HepG2 (cell line): ENCODE data around the gene E2F1. TPM values are rescaled to one million over a fixed set of nuclear protein-coding genes. Genes with fewer than 3 reads are reported as not detected.

ENCODE experiments used
- AGO2 ChIP-seq: fragments of 200-400 bp; formaldehyde crosslinking; optimal IDR thresholded peaks from 2 replicates; pipeline ENCODE3; 2017; ENCODE audit warnings: mild to moderate bottlenecking, low read depth, low read length, moderate library complexity
- HNF4G ChIP-seq, 2 experiments: sonication (generic) in 1 of 2; formaldehyde crosslinking in 1 of 2; IDR thresholded peaks; 2 replicates each; pipeline versions ENCODE4 v1.4.0 to v1.6.1; 2011 to 2020; ENCODE audit warnings: borderline replicate concordance in 2 of 2, low read depth in 2 of 2, mild to moderate bottlenecking in 2 of 2, low read length in 1 of 2, missing genetic modification reagents in 1 of 2, moderate library complexity in 1 of 2
- HNRNPUL1 ChIP-seq: fragments of 200-400 bp; formaldehyde crosslinking; IDR thresholded peaks from 2 replicates; pipeline ENCODE4 v1.6.1; 2017; ENCODE audit warnings: low read depth, mild to moderate bottlenecking, low read length, moderate library complexity
- MAFF ChIP-seq: IDR thresholded peaks from 2 replicates; pipeline ENCODE4 v1.6.1; 2011; ENCODE audit warnings: low read depth, low read length, improper control_type of control experiment
- MTF1 ChIP-seq: sonication (generic); formaldehyde crosslinking; IDR thresholded peaks from 2 replicates; pipeline ENCODE4 v1.5.0; 2020; ENCODE audit warnings: missing genetic modification reagents
- NFYB ChIP-seq: sonication (generic); formaldehyde crosslinking; IDR thresholded peaks from 2 replicates; pipeline ENCODE4 v1.4.0; 2020; ENCODE audit warnings: missing genetic modification reagents
- PAX8 ChIP-seq: sonication (generic); formaldehyde crosslinking; IDR thresholded peaks from 2 replicates; pipeline ENCODE4 v1.8.0; 2022; ENCODE audit warnings: mild to moderate bottlenecking, missing genetic modification reagents, borderline replicate concordance
- SMAD3 ChIP-seq: sonication (generic); formaldehyde crosslinking; IDR thresholded peaks from 2 replicates; pipeline ENCODE4 v1.4.0; 2020; ENCODE audit warnings: missing genetic modification reagents
- ZNF205 ChIP-seq: IDR thresholded peaks from 2 replicates; pipeline ENCODE4 v1.6.1; 2018; ENCODE audit warnings: missing biosample characterization, missing genetic modification reagents
- ZNF296 ChIP-seq: sonication (generic); formaldehyde crosslinking; conservative IDR thresholded peaks from 2 replicates; pipeline ENCODE4 v1.5.0; 2020; ENCODE audit warnings: mild to moderate bottlenecking, missing genetic modification reagents
- ZNF501 ChIP-seq: sonication (generic); formaldehyde crosslinking; IDR thresholded peaks from 2 replicates; pipeline ENCODE4 v1.5.1; 2020; ENCODE audit warnings: mild to moderate bottlenecking, moderate library complexity, missing genetic modification reagents
- ZNF605 ChIP-seq: sonication (generic); formaldehyde crosslinking; IDR thresholded peaks from 2 replicates; pipeline ENCODE4 v1.8.0; 2022; ENCODE audit warnings: mild to moderate bottlenecking, missing genetic modification reagents
- polyA plus RNA-seq, 8 experiments: library from polyadenylated mRNA; depleted of rRNA in 3 of 8; stranded (reverse) in 7 of 8; unstranded in 1 of 8; fragments of >200 nt; fragmentation: Illumina TruSeq in 4 of 8; extraction: Trizol in 4 of 8; gene quantifications; 2 replicates each; pipeline versions ENCODE4 v1.2.1 to v1.2.3, GENCODE V29; 2011 to 2016; ENCODE audit warnings: low read depth in 4 of 8, missing spikeins in 1 of 8, mixed read lengths in 1 of 8; ENCODE audit not compliant: insufficient read depth in 1 of 8
- total RNA-seq, 5 experiments: library from RNA; depleted of rRNA; stranded (reverse); fragments of >200 nt; fragmentation: Illumina TruSeq; extraction: Trizol; gene quantifications; 2 replicates each; pipeline ENCODE4 v1.2.3, GENCODE V29; 2016; ENCODE audit warnings: low read depth in 1 of 5
- TF ChIP-seq, protein P1 (sequence below): sonication (generic); formaldehyde crosslinking; IDR thresholded peaks from 2 replicates; pipeline ENCODE4 v1.5.1; 2020; ENCODE audit warnings: missing genetic modification reagents, mild to moderate bottlenecking, borderline replicate concordance
- TF ChIP-seq, protein P2 (sequence below): sonication (generic); formaldehyde crosslinking; IDR thresholded peaks from 2 replicates; pipeline ENCODE4 v1.4.0; 2020; ENCODE audit warnings: missing genetic modification reagents
- TF ChIP-seq, protein P3 (sequence below): sonication (generic); formaldehyde crosslinking; IDR thresholded peaks from 2 replicates; pipeline ENCODE4 v1.4.0; 2020; ENCODE audit warnings: mild to moderate bottlenecking, missing genetic modification reagents, borderline replicate concordance
- TF ChIP-seq, protein P4 (sequence below): sonication (generic); formaldehyde crosslinking; conservative IDR thresholded peaks from 2 replicates; pipeline ENCODE4 v1.8.1; 2023; ENCODE audit warnings: missing genetic modification reagents
- TF ChIP-seq, protein P5 (sequence below): IDR thresholded peaks from 2 replicates; pipeline ENCODE4 v1.6.1; 2016; ENCODE audit warnings: control low read depth

E2F1 gene
- total and polyA plus RNA-seq, 2 of the 13 experiments (the other 11 are each of a cell fraction or from before 2014, with no cell fraction given), result 25.5 to 39.4 TPM

DNA sequence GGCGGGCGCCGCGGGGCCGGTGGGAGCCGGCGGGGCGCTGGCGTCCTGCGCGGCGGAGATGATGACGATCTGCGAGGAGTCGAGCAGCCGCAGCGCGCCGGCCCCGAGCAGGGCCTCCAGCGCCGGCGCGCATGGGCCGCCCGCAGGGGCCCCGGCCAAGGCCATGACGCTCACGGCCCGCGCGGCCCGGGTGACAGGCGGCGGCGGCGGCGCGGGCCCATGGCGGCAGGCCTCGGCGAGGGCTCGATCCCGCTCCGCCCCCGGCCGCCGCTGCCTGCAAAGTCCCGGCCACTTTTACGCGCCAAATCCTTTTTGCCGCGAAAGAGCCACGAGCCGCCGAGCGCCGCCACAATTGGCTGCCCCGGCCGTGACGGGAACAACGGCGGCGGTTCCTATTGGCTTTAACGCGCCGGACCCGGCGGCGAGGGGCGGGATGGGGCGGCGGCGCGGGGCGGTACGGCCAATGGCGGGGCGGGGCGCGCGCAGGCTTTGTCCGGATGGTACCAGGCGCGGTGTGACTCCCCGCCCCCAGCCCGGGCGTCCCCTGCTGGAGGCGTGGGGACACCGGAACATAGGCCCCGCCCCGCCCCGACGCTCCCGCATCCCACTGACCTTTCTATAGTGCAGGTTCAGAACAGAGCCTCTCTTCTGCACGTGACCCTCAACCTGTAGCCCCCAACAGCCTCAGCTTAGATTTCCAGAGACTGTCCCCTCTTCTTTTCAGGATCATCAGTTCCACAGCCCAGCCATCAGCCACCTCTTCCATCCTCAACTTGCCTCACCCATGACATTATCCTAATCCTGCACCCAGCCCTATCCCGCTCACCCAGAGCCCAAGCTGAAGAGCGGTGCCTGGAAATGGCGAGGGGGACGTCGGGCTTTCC, at the start of gene E2F1 (continued):
- TF ChIP-seq, protein P1, sequence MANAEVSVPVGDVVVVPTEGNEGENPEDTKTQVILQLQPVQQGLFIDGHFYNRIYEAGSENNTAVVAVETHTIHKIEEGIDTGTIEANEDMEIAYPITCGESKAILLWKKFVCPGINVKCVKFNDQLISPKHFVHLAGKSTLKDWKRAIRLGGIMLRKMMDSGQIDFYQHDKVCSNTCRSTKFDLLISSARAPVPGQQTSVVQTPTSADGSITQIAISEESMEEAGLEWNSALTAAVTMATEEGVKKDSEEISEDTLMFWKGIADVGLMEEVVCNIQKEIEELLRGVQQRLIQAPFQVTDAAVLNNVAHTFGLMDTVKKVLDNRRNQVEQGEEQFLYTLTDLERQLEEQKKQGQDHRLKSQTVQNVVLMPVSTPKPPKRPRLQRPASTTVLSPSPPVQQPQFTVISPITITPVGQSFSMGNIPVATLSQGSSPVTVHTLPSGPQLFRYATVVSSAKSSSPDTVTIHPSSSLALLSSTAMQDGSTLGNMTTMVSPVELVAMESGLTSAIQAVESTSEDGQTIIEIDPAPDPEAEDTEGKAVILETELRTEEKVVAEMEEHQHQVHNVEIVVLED (CRISPR knock-in tag), result peak; percentile 66
- TF ChIP-seq, protein P2, sequence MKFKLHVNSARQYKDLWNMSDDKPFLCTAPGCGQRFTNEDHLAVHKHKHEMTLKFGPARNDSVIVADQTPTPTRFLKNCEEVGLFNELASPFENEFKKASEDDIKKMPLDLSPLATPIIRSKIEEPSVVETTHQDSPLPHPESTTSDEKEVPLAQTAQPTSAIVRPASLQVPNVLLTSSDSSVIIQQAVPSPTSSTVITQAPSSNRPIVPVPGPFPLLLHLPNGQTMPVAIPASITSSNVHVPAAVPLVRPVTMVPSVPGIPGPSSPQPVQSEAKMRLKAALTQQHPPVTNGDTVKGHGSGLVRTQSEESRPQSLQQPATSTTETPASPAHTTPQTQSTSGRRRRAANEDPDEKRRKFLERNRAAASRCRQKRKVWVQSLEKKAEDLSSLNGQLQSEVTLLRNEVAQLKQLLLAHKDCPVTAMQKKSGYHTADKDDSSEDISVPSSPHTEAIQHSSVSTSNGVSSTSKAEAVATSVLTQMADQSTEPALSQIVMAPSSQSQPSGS (CRISPR knock-in tag), result peak; percentile 55; the same call in 1 of the 2 replicates
- TF ChIP-seq ZNF296 (CRISPR knock-in tag) (0 out of 2 replicates have a peak, but pooled peaks have one; percentile 35), MAFF (no peak), ZNF205 (CRISPR knock-in tag) (peak; percentile 76; the same call in 1 of the 2 replicates), HNF4G (IDR thresholded peaks at IDR 0.05; ENCODE audit: borderline replicate concordance, low read depth, low read length) (no peak), HNF4G (CRISPR knock-in tag; IDR thresholded peaks at IDR 0.05; ENCODE audit: borderline replicate concordance, low read depth) (peak; percentile 59), HNRNPUL1 (no peak), MTF1 (CRISPR knock-in tag) (peak; percentile 63; the same call in 1 of the 2 replicates), ZNF501 (no peak), NFYB (CRISPR knock-in tag) (peak; percentile 91), SMAD3 (peak; percentile 28; the same call in 1 of the 2 replicates), ZNF605 (peak; percentile 72; the same call in 1 of the 2 replicates), AGO2 (no peak), PAX8 (CRISPR knock-in tag) (peak; percentile 38; the same call in 1 of the 2 replicates)
- TF ChIP-seq, protein P3, sequence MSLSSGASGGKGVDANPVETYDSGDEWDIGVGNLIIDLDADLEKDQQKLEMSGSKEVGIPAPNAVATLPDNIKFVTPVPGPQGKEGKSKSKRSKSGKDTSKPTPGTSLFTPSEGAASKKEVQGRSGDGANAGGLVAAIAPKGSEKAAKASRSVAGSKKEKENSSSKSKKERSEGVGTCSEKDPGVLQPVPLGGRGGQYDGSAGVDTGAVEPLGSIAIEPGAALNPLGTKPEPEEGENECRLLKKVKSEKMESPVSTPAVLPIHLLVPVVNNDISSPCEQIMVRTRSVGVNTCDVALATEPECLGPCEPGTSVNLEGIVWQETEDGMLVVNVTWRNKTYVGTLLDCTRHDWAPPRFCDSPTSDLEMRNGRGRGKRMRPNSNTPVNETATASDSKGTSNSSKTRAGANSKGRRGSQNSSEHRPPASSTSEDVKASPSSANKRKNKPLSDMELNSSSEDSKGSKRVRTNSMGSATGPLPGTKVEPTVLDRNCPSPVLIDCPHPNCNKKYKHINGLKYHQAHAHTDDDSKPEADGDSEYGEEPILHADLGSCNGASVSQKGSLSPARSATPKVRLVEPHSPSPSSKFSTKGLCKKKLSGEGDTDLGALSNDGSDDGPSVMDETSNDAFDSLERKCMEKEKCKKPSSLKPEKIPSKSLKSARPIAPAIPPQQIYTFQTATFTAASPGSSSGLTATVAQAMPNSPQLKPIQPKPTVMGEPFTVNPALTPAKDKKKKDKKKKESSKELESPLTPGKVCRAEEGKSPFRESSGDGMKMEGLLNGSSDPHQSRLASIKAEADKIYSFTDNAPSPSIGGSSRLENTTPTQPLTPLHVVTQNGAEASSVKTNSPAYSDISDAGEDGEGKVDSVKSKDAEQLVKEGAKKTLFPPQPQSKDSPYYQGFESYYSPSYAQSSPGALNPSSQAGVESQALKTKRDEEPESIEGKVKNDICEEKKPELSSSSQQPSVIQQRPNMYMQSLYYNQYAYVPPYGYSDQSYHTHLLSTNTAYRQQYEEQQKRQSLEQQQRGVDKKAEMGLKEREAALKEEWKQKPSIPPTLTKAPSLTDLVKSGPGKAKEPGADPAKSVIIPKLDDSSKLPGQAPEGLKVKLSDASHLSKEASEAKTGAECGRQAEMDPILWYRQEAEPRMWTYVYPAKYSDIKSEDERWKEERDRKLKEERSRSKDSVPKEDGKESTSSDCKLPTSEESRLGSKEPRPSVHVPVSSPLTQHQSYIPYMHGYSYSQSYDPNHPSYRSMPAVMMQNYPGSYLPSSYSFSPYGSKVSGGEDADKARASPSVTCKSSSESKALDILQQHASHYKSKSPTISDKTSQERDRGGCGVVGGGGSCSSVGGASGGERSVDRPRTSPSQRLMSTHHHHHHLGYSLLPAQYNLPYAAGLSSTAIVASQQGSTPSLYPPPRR (CRISPR knock-in tag), result no peak
- TF ChIP-seq, protein P4, sequence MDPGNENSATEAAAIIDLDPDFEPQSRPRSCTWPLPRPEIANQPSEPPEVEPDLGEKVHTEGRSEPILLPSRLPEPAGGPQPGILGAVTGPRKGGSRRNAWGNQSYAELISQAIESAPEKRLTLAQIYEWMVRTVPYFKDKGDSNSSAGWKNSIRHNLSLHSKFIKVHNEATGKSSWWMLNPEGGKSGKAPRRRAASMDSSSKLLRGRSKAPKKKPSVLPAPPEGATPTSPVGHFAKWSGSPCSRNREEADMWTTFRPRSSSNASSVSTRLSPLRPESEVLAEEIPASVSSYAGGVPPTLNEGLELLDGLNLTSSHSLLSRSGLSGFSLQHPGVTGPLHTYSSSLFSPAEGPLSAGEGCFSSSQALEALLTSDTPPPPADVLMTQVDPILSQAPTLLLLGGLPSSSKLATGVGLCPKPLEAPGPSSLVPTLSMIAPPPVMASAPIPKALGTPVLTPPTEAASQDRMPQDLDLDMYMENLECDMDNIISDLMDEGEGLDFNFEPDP, result no peak
- TF ChIP-seq, protein P5, sequence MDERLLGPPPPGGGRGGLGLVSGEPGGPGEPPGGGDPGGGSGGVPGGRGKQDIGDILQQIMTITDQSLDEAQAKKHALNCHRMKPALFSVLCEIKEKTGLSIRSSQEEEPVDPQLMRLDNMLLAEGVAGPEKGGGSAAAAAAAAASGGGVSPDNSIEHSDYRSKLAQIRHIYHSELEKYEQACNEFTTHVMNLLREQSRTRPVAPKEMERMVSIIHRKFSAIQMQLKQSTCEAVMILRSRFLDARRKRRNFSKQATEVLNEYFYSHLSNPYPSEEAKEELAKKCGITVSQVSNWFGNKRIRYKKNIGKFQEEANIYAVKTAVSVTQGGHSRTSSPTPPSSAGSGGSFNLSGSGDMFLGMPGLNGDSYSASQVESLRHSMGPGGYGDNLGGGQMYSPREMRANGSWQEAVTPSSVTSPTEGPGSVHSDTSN (CRISPR knock-in tag), result no peak
